Mesodermal cell (in vitro differentiated cells): ENCODE measurements around the gene LTBP3.

Experiments used
- H3K27ac ChIP-seq: 2 replicates; pipeline ENCODE4 v1.7.0; 2013; ENCODE audit warnings: mild to moderate bottlenecking, low read depth, low read length, moderate library complexity; ENCODE audit not compliant: severe bottlenecking
- H3K36me3 ChIP-seq: 2 replicates; pipeline ENCODE4 v1.7.1; 2013; ENCODE audit warnings: mild to moderate bottlenecking, low read length, moderate library complexity; ENCODE audit not compliant: control insufficient read depth, insufficient read depth
- H3K4me1 ChIP-seq: one replicate; pipeline ENCODE4 v1.7.1; 2013; ENCODE audit warnings: mild to moderate bottlenecking, low read length; ENCODE audit not compliant: insufficient read depth, control insufficient read depth, poor library complexity, severe bottlenecking
- H3K4me3 ChIP-seq: 2 replicates; pipeline ENCODE4 v1.7.0; 2013; ENCODE audit warnings: low read length, control low read depth, mild to moderate bottlenecking; ENCODE audit not compliant: insufficient read depth, poor library complexity, severe bottlenecking; ENCODE audit errors: extremely low read depth
- H3K9me3 ChIP-seq: 2 replicates; pipeline ENCODE4 v1.7.1; 2013; ENCODE audit warnings: mild to moderate bottlenecking, low read length, moderate library complexity; ENCODE audit not compliant: control insufficient read depth
- WGBS, 2 experiments: methylation state at CpG; one replicate each; pipeline ENCODE4 v1.1.5; 2013; ENCODE audit warnings: missing lambda C conversion rate in 2 of 2; ENCODE audit not compliant: insufficient coverage in 2 of 2; 5-methylcytosine and 5-hydroxymethylcytosine counted together

Gene LTBP3

DNA sequence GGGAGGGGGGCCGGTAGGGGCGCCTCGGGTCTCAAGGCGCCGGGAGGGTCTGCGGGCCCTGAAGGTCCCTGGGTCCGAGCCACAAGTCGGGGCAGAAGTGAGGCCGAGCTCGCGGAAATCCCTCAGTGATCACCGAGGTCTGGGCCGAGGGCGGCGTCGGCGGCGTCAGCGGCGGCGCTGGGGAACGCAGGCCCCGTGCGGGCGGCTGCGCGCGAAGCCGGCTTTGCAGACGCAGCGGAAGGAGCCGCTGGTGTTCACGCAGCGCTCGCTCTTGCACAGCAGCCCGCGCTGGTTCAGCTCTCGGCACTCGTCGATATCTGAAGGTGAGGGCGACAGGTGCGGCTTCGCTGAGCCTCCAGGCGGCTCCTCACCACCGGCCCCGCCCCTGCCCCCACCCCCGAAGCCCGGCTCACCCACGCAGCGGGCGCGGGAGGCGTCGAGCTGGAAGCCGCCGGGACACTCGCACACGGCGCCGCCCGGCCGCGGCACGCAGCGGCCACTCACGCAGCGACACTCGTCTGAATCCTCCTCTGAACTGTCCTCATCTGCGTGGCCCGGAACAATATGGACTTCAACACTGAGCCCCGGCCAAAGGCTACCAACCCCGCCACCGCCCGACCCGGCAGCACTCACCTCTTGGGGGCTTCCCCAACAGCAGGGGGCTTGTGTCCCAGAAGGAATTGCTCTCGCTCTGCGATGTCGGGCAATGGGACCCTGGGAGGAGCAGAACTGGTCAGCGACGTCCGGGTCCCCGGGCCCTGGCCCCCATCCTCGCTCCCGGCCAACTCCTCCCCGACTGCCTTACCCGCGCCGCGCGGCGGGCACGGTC lies 19.0 kb downstream of the LTBP3 start:
- H3K9me3 ChIP-seq, result no peaks in the 10 kb centered on the region
- peaks cover 40% of the 10 kb centered on the region for H3K36me3 ChIP-seq
- H3K4me3 ChIP-seq, result no peak overlapping the region
- H3K4me1 ChIP-seq, result no peaks in the 10 kb centered on the region
- H3K27ac ChIP-seq, result no peak overlapping the region
- WGBS, 2 experiments, result 16 to 21% methylated on average over 74 to 88 of the region's 92 CpGs

DNA sequence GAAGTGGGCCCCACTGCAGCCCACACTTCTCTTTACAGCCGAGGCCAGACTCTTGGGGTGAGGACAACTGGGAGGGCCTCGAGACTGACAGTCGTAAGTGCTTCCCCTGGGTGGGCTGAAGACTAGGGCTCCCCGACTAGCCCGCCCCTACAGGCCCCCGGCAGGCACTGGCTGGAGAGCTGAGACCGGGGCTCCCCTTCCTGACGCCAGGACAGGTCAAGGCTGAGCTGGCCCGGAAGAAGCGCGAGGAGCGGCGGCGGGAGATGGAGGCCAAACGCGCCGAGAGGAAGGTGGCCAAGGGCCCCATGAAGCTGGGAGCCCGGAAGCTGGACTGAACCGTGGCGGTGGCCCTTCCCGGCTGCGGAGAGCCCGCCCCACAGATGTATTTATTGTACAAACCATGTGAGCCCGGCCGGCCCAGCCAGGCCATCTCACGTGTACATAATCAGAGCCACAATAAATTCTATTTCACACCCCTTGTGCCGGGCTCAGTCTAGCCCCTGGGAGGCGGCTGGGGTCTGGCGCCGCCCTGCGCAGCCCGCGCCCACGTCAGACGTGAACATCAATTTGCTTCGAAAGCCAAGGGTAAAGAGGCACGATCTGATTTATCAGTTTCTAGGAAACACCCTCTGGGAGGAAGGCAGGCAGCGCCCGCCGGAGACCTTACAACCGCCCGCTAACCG lies 19.8 kb downstream of the LTBP3 start:
- Histone ChIP-seq H3K36me3 (peaks cover 44% of the 10 kb centered on the region), H3K4me1 (no peaks in the 10 kb centered on the region), H3K9me3 (no peaks in the 10 kb centered on the region), H3K4me3 (no peak overlapping the region), H3K27ac (no peak overlapping the region)
- 91 to 92% methylated on average over 33 to 43 of the region's 43 CpGs for WGBS, 2 experiments

DNA sequence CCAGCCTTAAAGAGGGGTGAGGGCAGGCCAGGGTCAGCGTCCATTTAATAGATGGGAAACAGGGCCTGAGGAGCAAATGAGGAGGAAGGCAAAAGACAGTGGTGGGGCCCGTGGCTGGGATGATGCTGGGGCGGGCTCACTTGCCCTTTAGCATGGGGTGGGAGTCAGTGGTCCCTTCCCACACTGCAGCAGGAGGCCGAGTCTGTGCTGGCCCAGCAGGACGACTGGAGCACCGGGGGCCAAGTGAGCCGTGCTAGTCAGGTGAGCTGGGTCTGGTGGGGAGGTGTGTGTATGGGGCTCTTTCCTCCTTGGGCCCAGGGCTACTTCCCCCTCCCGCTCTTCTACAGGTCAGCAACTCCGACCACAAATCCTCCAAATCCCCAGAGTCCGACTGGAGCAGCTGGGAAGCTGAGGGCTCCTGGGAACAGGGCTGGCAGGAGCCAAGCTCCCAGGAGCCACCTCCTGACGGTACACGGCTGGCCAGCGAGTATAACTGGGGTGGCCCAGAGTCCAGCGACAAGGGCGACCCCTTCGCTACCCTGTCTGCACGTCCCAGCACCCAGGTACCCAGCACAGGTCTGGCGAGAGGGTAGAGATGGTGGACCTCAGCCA lies 20.4 kb downstream of the LTBP3 start:
- Histone ChIP-seq H3K9me3 (no peaks in the 10 kb centered on the region), H3K4me1 (no peaks in the 10 kb centered on the region), H3K27ac (no peak overlapping the region), H3K36me3 (peaks cover 50% of the 10 kb centered on the region), H3K4me3 (no peak overlapping the region)
- 93 to 97% methylated on average over 12 to 14 of the region's 18 CpGs for WGBS, 2 experiments

DNA sequence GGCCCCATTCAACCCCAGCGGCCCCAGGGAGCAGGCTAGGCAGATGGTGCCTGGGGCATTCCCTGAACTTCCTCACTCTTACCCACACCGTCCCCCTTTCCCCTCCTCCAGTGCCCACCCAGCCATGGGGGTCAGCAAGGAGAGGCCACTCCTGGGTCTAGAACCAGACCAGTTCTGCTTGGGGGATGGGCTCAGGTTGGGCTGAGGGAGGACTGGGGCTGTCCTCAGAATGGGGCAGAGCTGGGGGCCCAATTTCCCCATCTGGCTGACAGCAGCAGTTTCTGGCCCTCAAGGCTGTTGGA lies 20.9 kb downstream of the LTBP3 start:
- WGBS, 2 experiments, result 100% methylated on average over 1 of the region's 2 CpGs; no CpG with 5 or more reads in 1 of the 2 experiments
- H3K9me3 ChIP-seq, result no peaks in the 10 kb centered on the region

DNA sequence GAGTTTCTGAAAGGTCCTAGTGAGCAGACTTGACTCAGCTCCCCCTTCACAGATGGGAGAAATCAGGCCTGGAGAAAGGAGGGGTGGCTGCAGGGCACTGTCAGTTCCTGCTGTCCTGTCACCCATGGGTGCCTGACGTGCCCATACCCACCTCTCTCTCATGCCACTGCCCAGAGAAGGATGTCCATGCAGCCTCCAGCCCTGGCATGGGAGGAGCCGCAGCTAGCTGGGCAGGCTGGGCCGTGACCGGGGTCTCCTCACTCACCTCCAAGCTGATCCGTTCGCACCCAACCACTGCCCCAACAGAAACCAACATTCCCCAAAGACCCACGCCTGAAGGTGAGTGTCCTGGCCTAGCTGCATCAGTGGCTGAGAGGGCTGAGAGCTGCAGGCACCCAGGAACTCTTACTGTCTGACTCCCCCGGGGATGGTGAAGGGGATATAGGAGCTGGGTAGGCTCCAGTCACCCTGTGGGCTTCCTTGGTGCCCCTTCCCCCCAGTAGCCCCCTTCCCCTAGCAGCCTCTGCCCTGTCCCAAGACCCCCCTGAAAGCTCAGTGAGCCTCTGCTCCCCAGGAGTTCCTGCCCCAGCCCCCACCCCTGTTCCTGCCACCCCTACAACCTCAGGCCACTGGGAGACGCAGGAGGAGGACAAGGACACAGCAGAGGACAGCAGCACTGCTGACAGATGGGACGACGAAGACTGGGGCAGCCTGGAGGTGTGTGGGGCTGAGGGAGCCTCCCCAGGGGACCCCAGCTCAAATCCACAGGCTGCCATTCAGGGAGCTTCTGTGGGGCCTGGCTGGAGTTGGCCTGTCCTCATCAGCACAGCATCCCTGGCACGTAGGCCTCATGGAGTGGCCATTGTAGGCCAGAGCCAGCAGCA lies 21.5 kb downstream of the LTBP3 start:
- 98 to 99% methylated on average over 7 to 8 of the region's 12 CpGs for WGBS, 2 experiments
- no peaks in the 10 kb centered on the region for H3K9me3 ChIP-seq
- H3K27ac ChIP-seq, result no peak overlapping the region
- peaks cover 60% of the 10 kb centered on the region for H3K36me3 ChIP-seq
- H3K4me1 ChIP-seq, result no peaks in the 10 kb centered on the region
- H3K4me3 ChIP-seq, result no peak overlapping the region

More for the DNA sequence above, 20.9 kb downstream of the LTBP3 start:
- Histone ChIP-seq H3K36me3 (peaks cover 55% of the 10 kb centered on the region), H3K4me1 (no peaks in the 10 kb centered on the region), H3K4me3 (no peak overlapping the region), H3K27ac (no peak overlapping the region)

DNA sequence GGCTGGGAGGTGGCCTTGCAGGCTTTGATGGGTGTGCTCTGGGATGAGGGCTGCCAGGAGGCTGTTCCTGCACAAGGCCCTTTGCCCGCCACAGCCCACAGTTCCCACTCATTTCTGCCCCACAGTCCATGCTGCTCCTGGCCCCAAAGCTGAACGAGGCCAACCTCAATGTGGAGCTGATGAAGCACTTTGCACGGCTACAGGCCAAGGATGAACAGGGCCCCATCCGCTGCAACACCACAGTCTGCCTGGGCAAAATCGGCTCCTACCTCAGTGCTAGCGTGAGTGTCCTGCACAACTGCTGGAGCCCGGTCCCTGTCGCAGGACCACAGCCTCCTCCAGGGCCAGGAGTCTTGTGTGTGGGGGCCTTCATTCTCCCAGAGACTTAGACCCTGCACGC lies 23.1 kb downstream of the LTBP3 start:
- Histone ChIP-seq H3K36me3 (peaks cover 76% of the 10 kb centered on the region), H3K4me3 (no peak overlapping the region), H3K4me1 (no peaks in the 10 kb centered on the region), H3K27ac (no peak overlapping the region), H3K9me3 (no peaks in the 10 kb centered on the region)
- 95 to 99% methylated on average over 9 of the region's 9 CpGs for WGBS, 2 experiments

DNA sequence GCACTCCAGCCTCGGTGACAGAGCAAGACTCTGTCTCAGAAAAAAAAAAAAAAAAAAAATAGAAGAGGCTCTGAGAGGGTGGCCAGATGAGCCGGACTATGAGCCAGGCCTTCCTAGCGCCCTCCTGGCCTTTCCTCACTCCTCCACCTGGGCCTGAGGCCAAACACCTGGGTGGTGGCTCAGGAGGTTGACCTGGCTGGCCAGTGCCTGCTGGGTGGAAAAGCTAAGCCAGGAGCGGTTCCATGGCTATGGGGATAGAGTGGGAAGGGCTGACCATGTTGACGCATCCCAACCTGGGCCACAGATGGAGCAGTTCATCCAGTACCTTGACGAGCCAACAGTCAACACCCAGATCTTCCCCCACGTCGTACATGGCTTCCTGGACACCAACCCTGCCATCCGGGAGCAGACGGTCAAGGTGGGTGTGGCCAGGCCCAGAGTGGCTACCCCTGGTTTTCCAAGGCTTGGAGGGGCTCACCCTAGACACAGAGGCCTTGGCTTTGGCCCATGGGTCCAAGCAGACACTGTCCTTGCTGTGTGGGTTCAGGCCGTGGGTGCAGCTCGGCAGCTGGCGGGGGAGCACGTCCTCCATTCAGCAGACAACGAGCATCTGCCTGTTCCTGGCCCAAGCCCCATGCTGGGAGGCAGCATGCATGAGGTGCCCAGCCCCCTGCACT lies 25.6 kb downstream of the LTBP3 start:
- Histone ChIP-seq H3K27ac (no peak overlapping the region), H3K36me3 (peaks cover 87% of the 10 kb centered on the region), H3K4me1 (no peaks in the 10 kb centered on the region), H3K4me3 (no peak overlapping the region), H3K9me3 (no peaks in the 10 kb centered on the region)
- 95% methylated on average over 13 of the region's 15 CpGs for WGBS, 2 experiments

DNA sequence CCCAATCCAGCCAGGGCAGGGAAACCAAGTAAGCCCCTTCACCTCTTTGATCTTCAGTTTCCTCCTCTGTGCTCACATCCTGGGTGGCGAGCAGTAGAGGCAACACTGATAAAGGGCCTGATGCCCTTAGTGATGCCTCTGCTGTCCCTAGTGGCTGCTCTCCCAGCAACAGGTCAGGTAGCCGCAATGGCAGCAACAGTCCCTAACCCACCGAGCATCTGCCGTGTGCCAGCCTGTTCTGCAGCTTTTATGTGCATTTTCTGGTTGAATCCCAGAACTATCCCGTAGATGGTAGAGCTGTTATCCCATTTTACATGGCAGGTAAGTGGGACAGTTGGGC lies 28.0 kb downstream of the LTBP3 start:
- 85 to 100% methylated on average over 4 to 5 of the region's 5 CpGs for WGBS, 2 experiments
- H3K9me3 ChIP-seq, result no peaks in the 10 kb centered on the region
- peaks cover 82% of the 10 kb centered on the region for H3K36me3 ChIP-seq
- H3K4me1 ChIP-seq, result no peaks in the 10 kb centered on the region
- no peak overlapping the region for H3K27ac ChIP-seq
- H3K4me3 ChIP-seq, result no peak overlapping the region

DNA sequence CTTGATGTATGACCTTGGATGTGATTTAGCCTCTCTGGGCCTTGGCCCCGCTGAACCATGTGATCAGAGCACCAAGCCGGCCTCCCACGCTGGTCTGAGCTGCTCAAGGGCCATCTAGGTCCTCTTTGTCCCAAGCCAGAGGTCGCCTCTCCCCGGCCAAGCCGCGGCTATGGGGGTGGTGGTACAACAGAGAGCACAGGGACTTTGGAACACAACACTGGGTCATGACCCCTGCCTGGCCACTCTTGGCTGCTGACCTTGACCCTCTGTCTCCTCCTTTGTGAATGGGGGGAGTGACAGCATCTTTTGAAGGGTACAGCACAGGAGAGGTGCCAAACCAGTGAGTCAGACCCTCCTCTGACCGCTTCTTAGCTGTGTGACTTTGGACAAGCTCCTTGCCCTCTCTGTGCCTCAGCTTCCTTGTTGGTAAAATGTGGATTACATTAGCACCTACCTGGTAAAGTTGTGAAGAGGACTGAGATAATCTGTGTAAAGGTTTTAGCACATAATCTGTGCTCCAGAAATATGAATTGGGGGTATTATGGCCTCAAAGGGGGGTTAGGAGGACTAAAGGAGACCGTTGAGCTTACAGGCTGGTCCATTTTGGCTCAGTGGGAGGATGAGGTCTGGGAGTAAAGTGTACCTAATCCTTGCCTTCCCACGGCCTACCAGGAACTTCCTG lies 28.5 kb downstream of the LTBP3 start:
- Histone ChIP-seq H3K36me3 (peaks cover 77% of the 10 kb centered on the region), H3K4me3 (no peak overlapping the region), H3K9me3 (no peaks in the 10 kb centered on the region), H3K27ac (no peak overlapping the region), H3K4me1 (no peaks in the 10 kb centered on the region)
- WGBS, 2 experiments, result 90 to 97% methylated on average over 9 to 10 of the region's 10 CpGs
